Uterus (tissue), 4 donors: ENCODE results near the gene GTF2A2. TPM values are rescaled to one million over a fixed set of nuclear protein-coding genes. Genes with fewer than 3 reads are reported as not detected.

Experiments
- DNase-seq, 2 donors: peaks; one replicate each; pipeline ENCODE4 v3.0.0-alpha.2; 2019 to 2020
- H3K27ac ChIP-seq, 2 donors: fragments of 200-600 bp; sonication (generic); 1 replicate in 1 of 2; 2 replicates in 1 of 2; pipeline ENCODE4 v1.5.1; 2016 to 2018
- H3K27me3 ChIP-seq, 2 donors: fragments of 200-600 bp; sonication (generic); one replicate each; pipeline ENCODE4 v1.5.1; 2018 to 2019; ENCODE audit warnings: control low read depth in 1 of 2
- H3K36me3 ChIP-seq, 2 donors: fragments of 200-600 bp; sonication (generic); one replicate each; pipeline ENCODE4 v1.5.1; 2019; ENCODE audit warnings: control low read depth in 1 of 2
- H3K4me1 ChIP-seq, 2 donors: fragments of 200-600 bp; sonication (generic); one replicate each; pipeline ENCODE4 v1.5.1; 2018 to 2019; ENCODE audit warnings: control low read depth in 1 of 2
- H3K4me3 ChIP-seq, 2 donors: fragments of 200-600 bp; sonication (generic); 1 replicate in 1 of 2; 2 replicates in 1 of 2; pipeline ENCODE4 v1.5.1; 2018 to 2019; ENCODE audit warnings: mild to moderate bottlenecking in 1 of 2
- H3K9me3 ChIP-seq, 2 donors: fragments of 200-600 bp; sonication (generic); one replicate each; pipeline ENCODE4 v1.5.1; 2019; ENCODE audit warnings: control low read depth in 1 of 2
- POLR2A ChIP-seq, 2 donors: fragments of 450-650 bp; IDR thresholded peaks; one replicate each; pipeline ENCODE4 v1.6.1; 2016; ENCODE audit warnings: antibody characterized with exemption in 2 of 2, mild to moderate bottlenecking in 1 of 2, moderate library complexity in 1 of 2
- intact Hi-C: fragments of 100-400 bp; cut with DNase I; formaldehyde crosslinking; loops from one replicate; pipeline ENCODE4 v1.15.1; 2023; ENCODE audit warnings: low total_unique reads
- total RNA-seq, 4 donors: library from RNA; depleted of rRNA in 3 of 4; stranded (reverse); fragments of >200 nt in 3 of 4; gene quantifications; one replicate each; pipeline versions ENCODE4 v1.1.0 to v1.2.4, GENCODE V29; 2014 to 2023
- TF ChIP-seq, protein P1 (sequence below), 4 experiments: fragments of 200-600 bp in 2 of 4; fragments of 450-650 bp in 2 of 4; sonication (generic) in 2 of 4; IDR thresholded peaks; one replicate each; pipeline ENCODE4 v1.5.1; 2016 to 2019; ENCODE audit warnings: antibody characterized with exemption in 4 of 4, mild to moderate bottlenecking in 2 of 4, moderate library complexity in 1 of 4
- donor health status: DM: yes; HTN: yes; CAD: no.

GTF2A2 gene
- total RNA-seq, 4 donors from 2014 or later: 15.9 to 78.9 (median 49.5) TPM

DNA sequence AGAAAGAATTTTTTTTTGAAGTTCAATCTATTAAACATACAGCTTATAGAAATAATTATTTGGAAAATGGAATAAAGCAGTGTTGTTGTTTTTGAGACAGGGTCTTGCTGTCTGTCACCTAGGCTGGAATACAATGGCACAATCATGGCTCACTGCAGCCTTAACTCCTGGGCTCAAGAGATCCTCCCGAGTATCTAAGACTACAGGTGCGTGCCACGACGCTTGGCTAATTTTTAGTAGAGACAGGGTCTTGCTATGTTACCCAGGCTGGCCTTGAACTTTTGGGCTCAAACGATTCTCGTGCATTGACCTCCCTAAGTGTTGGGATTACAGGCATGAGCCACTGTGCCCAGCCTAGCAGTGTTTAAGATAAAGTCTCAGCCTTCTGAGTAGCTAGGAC is 23.0 kb upstream of the GTF2A2 start:
- H3K36me3 ChIP-seq: no peaks in the 10 kb centered on the region

DNA sequence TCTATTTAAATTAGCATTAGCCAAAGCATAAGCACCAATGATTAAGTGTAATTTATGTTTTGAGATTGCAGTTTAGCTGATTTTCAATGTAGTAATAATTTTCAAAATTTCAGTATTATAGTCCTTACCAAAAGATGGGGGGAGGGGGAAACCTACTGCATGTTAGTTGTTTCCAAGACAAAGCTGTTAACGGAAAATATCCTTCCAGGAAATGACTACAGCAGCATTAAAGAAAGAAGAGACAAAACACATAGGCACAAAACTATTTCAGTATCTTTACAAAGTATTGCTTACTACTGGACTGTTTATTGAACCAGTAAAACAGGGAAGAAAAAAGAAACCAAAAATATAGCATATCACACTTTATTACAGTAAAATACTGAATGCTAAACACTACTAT is 21.3 kb upstream of the GTF2A2 start:
- Histone ChIP-seq H3K27ac (no peak overlapping the region), H3K27me3 (no peaks in the 10 kb centered on the region), H3K9me3 (no peaks in the 10 kb centered on the region), H3K4me1 (no peaks in the 10 kb centered on the region), H3K4me3 (no peak overlapping the region), H3K36me3 (no peaks in the 10 kb centered on the region)
- TF ChIP-seq POLR2A (IDR thresholded peaks at IDR 0.05): no peak
- TF ChIP-seq, protein P1, sequence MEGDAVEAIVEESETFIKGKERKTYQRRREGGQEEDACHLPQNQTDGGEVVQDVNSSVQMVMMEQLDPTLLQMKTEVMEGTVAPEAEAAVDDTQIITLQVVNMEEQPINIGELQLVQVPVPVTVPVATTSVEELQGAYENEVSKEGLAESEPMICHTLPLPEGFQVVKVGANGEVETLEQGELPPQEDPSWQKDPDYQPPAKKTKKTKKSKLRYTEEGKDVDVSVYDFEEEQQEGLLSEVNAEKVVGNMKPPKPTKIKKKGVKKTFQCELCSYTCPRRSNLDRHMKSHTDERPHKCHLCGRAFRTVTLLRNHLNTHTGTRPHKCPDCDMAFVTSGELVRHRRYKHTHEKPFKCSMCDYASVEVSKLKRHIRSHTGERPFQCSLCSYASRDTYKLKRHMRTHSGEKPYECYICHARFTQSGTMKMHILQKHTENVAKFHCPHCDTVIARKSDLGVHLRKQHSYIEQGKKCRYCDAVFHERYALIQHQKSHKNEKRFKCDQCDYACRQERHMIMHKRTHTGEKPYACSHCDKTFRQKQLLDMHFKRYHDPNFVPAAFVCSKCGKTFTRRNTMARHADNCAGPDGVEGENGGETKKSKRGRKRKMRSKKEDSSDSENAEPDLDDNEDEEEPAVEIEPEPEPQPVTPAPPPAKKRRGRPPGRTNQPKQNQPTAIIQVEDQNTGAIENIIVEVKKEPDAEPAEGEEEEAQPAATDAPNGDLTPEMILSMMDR (IDR thresholded peaks at IDR 0.05): no peak
- intact Hi-C loops: no loop called here
- DNase-seq: no peak

More for the DNA sequence above, 23.0 kb upstream of the GTF2A2 start:
- DNase-seq: no peak
- H3K27me3 ChIP-seq: no peaks in the 10 kb centered on the region
- intact Hi-C loops: no loop called here
- no peaks in the 10 kb centered on the region for H3K9me3 ChIP-seq
- H3K4me3 ChIP-seq: no peak overlapping the region
- TF ChIP-seq, protein P1 (IDR thresholded peaks at IDR 0.05): no peak
- no peak overlapping the region for H3K27ac ChIP-seq
- H3K4me1 ChIP-seq: no peaks in the 10 kb centered on the region

DNA sequence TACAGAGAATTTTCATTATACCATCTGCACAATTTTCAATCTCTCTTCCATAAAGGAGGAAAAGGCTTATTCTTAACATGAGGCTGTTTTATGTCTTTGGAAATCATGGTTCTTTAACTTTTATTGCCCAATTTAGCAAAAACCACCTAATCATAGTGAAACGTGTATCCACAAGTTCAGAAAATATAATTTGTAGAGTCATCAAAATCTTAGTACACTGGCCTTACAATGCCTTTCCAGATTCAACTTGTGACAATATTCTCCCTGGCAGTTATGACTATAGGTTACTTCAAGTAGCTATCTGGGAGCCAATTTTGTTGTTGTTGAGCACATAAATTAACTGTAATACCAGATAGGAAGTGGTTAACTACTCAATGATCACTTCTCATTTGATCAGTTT is 20.9 kb upstream of the GTF2A2 start:
- no peak for TF ChIP-seq POLR2A (IDR thresholded peaks at IDR 0.05)
- TF ChIP-seq, protein P1 (IDR thresholded peaks at IDR 0.05): no peak
- Histone ChIP-seq H3K36me3 (no peaks in the 10 kb centered on the region), H3K27me3 (no peaks in the 10 kb centered on the region), H3K27ac (no peak overlapping the region), H3K9me3 (no peaks in the 10 kb centered on the region), H3K4me3 (no peak overlapping the region), H3K4me1 (no peaks in the 10 kb centered on the region)
- intact Hi-C loops: no loop called here
- no peak for DNase-seq

DNA sequence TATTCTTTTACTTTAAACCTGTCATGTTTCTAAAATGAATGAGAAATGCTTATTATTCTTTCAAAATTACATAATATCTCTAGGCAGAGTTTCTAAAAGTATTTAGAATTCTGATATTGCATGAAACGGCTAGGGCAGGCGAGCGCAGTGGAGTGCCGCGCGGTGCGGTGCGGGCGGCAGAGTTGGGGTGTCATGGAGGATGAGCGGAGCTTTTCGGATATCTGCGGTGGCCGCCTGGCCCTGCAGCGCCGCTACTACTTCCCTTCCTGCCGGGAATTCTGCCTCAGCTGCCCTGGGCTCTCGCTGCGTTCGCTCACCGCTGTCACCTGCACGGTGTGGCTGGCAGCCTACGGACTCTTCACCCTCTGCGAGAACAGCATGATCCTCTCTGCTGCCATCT is 19.2 kb upstream of the GTF2A2 start:
- no peak overlapping the region for H3K27ac ChIP-seq
- H3K4me1 ChIP-seq: no peaks in the 10 kb centered on the region
- H3K27me3 ChIP-seq: no peaks in the 10 kb centered on the region
- TF ChIP-seq POLR2A (IDR thresholded peaks at IDR 0.05): no peak
- TF ChIP-seq, protein P1 (IDR thresholded peaks at IDR 0.05): no peak
- H3K36me3 ChIP-seq: no peaks in the 10 kb centered on the region
- intact Hi-C loops: no loop called here
- no peak overlapping the region for H3K4me3 ChIP-seq
- no peak for DNase-seq
- H3K9me3 ChIP-seq: no peaks in the 10 kb centered on the region

DNA sequence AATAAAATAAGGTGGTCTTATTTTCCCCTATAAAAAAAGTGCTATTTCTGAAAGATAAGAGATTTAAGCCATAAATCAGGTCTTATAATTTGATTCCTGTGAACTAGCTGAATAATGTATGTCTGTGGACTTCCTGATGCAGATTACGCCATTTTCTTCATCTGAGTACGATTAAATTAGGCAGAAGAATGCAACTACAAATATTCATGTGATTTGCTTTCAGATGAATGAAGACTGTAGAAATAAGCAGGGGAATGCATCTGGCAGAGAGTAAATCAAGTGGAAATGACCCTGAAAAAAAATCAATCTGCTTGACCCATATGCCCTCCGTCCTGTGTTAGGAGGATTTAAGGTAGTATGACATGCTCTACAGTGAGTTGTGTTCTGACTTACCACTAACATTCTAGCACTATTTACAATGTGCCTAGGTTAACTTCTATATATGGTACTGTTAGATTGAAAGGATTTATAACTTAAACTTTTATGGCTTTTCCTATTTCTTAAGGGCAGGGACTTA is 17.1 kb upstream of the GTF2A2 start:
- Histone ChIP-seq H3K27ac (no peak overlapping the region), H3K27me3 (no peaks in the 10 kb centered on the region), H3K4me3 (no peak overlapping the region), H3K4me1 (no peaks in the 10 kb centered on the region), H3K36me3 (no peaks in the 10 kb centered on the region), H3K9me3 (no peaks in the 10 kb centered on the region)
- intact Hi-C loops: no loop called here
- DNase-seq: no peak
- TF ChIP-seq, protein P1 (IDR thresholded peaks at IDR 0.05): no peak
- no peak for TF ChIP-seq POLR2A (IDR thresholded peaks at IDR 0.05)
